Measurements from ENCODE around the gene MICAL2. TPM values are rescaled to one million over a fixed set of nuclear protein-coding genes. Genes with fewer than 3 reads are reported as not detected.

The MICAL2 gene
- polyA plus RNA-seq, 2 of the 4 experiments (the other 2 are of a cell fraction): 39.8 to 42.1 TPM

DNA sequence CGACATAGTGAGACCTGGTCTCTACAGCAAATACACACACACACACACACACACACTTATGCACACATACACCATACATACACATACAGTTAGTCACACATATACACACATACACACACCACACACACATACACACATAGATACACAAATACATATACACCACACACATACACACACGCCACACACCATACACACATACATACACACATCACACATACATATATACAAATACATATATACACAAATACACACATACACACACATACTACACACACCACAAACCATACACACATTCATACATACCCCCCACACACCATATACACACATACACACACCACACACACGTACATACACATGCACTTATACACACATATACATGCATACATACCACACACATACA lies 57.7 kb downstream of the MICAL2 start:
- H3K27ac ChIP-seq: peak overlapping the region; percentile 83 to 90
- 93% methylated on average over 3 of the region's 3 CpGs for WGBS (ENCODE audit: missing lambda C conversion rate)
- DNase-seq (ENCODE audit: low read depth in 1 of 2, low spot score in 1 of 2) (no peak), ATAC-seq (no peak), FAIRE-seq (no peak)
- TF ChIP-seq HEYL (CRISPR knock-in tag; IDR thresholded peaks at IDR 0.05) (no peak), PHF8 (IDR thresholded peaks at IDR 0.05; ENCODE audit: borderline replicate concordance, low read depth) (no peak), ELK1 (IDR thresholded peaks at IDR 0.05; ENCODE audit: low read depth, low read length) (no peak), KDM5A (IDR thresholded peaks at IDR 0.05) (no peak), ZC3H11A (IDR thresholded peaks at IDR 0.05) (no peak), CBX8 (IDR thresholded peaks at IDR 0.05) (no peak), EHF (CRISPR knock-in tag; IDR thresholded peaks at IDR 0.05) (no peak), FOSB (CRISPR knock-in tag; IDR thresholded peaks at IDR 0.05) (no peak)
- H3K4me2 ChIP-seq: peak overlapping the region; percentile 64
- POLR2A ChIA-PET: no interaction called here
- H3K4me1 ChIP-seq: peaks cover 79% of the 10 kb centered on the region
- no peak overlapping the region for H3K4me3 ChIP-seq
- CTCF ChIA-PET: interaction anchor here (0.8 to 2.4 kb wide), 3 partner anchors 11 to 123 kb away, joined by 3 to 10 read pairs (median 3); no protein-coding TSS in a partner anchor
- H3K9me3 ChIP-seq: no peaks in the 10 kb centered on the region

- no peak overlapping the region for H3K4me3 ChIP-seq
- H3K27ac ChIP-seq: peak overlapping the region; percentile 12 to 90; a peak in 4 of 6 replicates
- WGBS (ENCODE audit: missing lambda C conversion rate): 97% methylated on average over 3 of the region's 3 CpGs
- FAIRE-seq: no peak
- H3K4me1 ChIP-seq: peaks cover 80% of the 10 kb centered on the region
- ChIA-PET POLR2A (no interaction called here), CTCF (interaction anchor here (1.3 kb wide), 1 partner anchor 112 kb away, joined by 4 read pairs; no protein-coding TSS in a partner anchor)
- no peaks in the 10 kb centered on the region for H3K9me3 ChIP-seq
- H3K4me2 ChIP-seq: no peak overlapping the region
- DNase-seq (ENCODE audit: low read depth in 1 of 2, low spot score in 1 of 2): no peak
- TF ChIP-seq POLR2A (IDR thresholded peaks at IDR 0.05; ENCODE audit: low read length): no peak
- TF ChIP-seq MAFK (IDR thresholded peaks at IDR 0.05; ENCODE audit: partially characterized antibody): no peak
- TF ChIP-seq NR3C1 (IDR thresholded peaks at IDR 0.05): no peak
- TF ChIP-seq BCL3 (IDR thresholded peaks at IDR 0.05): no peak
- no peak for TF ChIP-seq ESRRA (IDR thresholded peaks at IDR 0.05; ENCODE audit: borderline replicate concordance, low read length)
- TF ChIP-seq HOXA7 (CRISPR knock-in tag; IDR thresholded peaks at IDR 0.05): no peak
- TF ChIP-seq KDM5A (IDR thresholded peaks at IDR 0.05): no peak
- ATAC-seq: no peak
These were observed 59.4 kb downstream of the MICAL2 start for GRCh38 chr11:12169822-12170221.

DNA sequence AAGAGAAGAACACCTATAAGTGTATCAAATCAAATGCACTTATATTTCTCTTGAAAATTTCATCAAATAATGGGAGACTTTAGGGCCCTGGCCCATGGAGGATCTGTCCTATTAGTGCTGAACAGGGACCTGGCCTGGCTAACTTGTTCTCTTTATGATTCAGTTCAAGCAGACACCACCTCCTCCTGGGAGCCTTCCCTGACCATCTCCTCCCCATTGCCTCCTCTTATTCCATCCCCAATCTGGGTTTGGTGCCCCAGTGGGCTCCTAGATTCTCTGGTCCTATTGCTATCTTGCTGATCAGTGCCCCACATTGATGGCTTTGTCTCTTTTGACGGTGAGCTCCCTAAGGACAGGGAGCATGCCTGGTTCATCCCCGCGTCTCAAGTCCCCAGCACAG lies 60.1 kb downstream of the MICAL2 start:
- FAIRE-seq: no peak
- H3K27ac ChIP-seq: peak overlapping the region; percentile 12 to 90; a peak in 4 of 6 replicates
- H3K4me3 ChIP-seq: no peak overlapping the region
- H3K4me1 ChIP-seq: peaks cover 83% of the 10 kb centered on the region
- H3K9me3 ChIP-seq: no peaks in the 10 kb centered on the region
- POLR2A ChIA-PET: no interaction called here
- TF ChIP-seq ZC3H11A (IDR thresholded peaks at IDR 0.05): no peak
- peak; percentile 57 for TF ChIP-seq ZFP36 (IDR thresholded peaks at IDR 0.05; ENCODE audit: borderline replicate concordance, partially characterized antibody)
- CTCF ChIA-PET: interaction anchor here (1.0 to 1.8 kb wide), 4 partner anchors 9 to 111 kb away, joined by 3 to 9 read pairs (median 4); no protein-coding TSS in a partner anchor
- DNase-seq (ENCODE audit: low read depth in 1 of 2, low spot score in 1 of 2): no peak
- ATAC-seq: no peak
- H3K4me2 ChIP-seq: no peak overlapping the region
- WGBS (ENCODE audit: missing lambda C conversion rate): 81% methylated on average over 3 of the region's 3 CpGs

- ChIA-PET CTCF (interaction anchor here (1.0 to 1.8 kb wide), 3 partner anchors 9 to 66 kb away, joined by 3 to 9 read pairs (median 3); no protein-coding TSS in a partner anchor), POLR2A (interaction anchor here (0.6 kb wide), 1 partner anchor 91 kb away, joined by 8 read pairs; no protein-coding TSS in a partner anchor)
- Histone ChIP-seq H3K4me2 (no peak overlapping the region), H3K27ac (peak overlapping the region; percentile 12 to 90; a peak in 4 of 6 replicates), H3K9me3 (no peaks in the 10 kb centered on the region), H3K4me1 (peaks cover 83% of the 10 kb centered on the region), H3K4me3 (no peak overlapping the region)
- DNase-seq (ENCODE audit: low read depth in 1 of 2, low spot score in 1 of 2): no peak
- FAIRE-seq: no peak
- ATAC-seq: no peak
- 78% methylated on average over 5 of the region's 5 CpGs for WGBS (ENCODE audit: missing lambda C conversion rate)
- TF ChIP-seq, protein P1, sequence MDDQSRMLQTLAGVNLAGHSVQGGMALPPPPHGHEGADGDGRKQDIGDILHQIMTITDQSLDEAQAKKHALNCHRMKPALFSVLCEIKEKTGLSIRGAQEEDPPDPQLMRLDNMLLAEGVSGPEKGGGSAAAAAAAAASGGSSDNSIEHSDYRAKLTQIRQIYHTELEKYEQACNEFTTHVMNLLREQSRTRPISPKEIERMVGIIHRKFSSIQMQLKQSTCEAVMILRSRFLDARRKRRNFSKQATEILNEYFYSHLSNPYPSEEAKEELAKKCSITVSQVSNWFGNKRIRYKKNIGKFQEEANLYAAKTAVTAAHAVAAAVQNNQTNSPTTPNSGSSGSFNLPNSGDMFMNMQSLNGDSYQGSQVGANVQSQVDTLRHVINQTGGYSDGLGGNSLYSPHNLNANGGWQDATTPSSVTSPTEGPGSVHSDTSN (IDR thresholded peaks at IDR 0.05): no peak
- no peak for TF ChIP-seq EHF (CRISPR knock-in tag; IDR thresholded peaks at IDR 0.05)
- TF ChIP-seq RNF2 (IDR thresholded peaks at IDR 0.05; ENCODE audit: borderline replicate concordance, low read depth): no peak
- TF ChIP-seq TP53 (CRISPR knock-in tag; IDR thresholded peaks at IDR 0.05): no peak
- TF ChIP-seq CEBPB (IDR thresholded peaks at IDR 0.05): no peak
- TF ChIP-seq EHMT2 (IDR thresholded peaks at IDR 0.05; ENCODE audit: low read depth): no peak
- TF ChIP-seq JUNB (IDR thresholded peaks at IDR 0.05): no peak
- TF ChIP-seq ELK1 (IDR thresholded peaks at IDR 0.05; ENCODE audit: low read depth, low read length): no peak
- TF ChIP-seq BHLHE40 (IDR thresholded peaks at IDR 0.05; ENCODE audit: low read depth, low read length): no peak
- no peak for TF ChIP-seq ZNF302 (CRISPR knock-in tag; IDR thresholded peaks at IDR 0.05)
- TF ChIP-seq CBX2 (IDR thresholded peaks at IDR 0.05; ENCODE audit: borderline replicate concordance, low read depth): no peak
- no peak for TF ChIP-seq SREBF2 (IDR thresholded peaks at IDR 0.05)
- TF ChIP-seq POLR2A (IDR thresholded peaks at IDR 0.05; ENCODE audit: low read length): no peak
These were observed 60.6 kb downstream of the MICAL2 start for GRCh38 chr11:12170984-12171383.

Measured in A549 (cell line).